ENCODE data around the gene LIM2.

Gene LIM2

GRCh38 chr19:51372649-51373504 is 14.9 kb downstream of the LIM2 start, which contains the start of gene NKG7:
TSS of gene NKG7 (minus strand) at chr19:51372654. CDS start at chr19:51372535, 119 bp downstream.
- no peak for TF ChIP-seq CTCF (IDR thresholded peaks at IDR 0.05; ENCODE audit: poor library complexity, severe bottlenecking)
- no peak within 1 kb of the TSS for H3K27ac ChIP-seq (ENCODE audit: poor library complexity, severe bottlenecking)
- no peaks in the 10 kb centered on the region for H3K9me3 ChIP-seq (ENCODE audit: severe bottlenecking)
- H3K4me3 ChIP-seq (ENCODE audit: severe bottlenecking), result no peak within 1 kb of the TSS
- no peaks in the 10 kb centered on the region for H3K4me1 ChIP-seq (ENCODE audit: insufficient read depth, poor library complexity, severe bottlenecking)
- no peaks in the 10 kb centered on the region for H3K27me3 ChIP-seq (ENCODE audit: insufficient read depth, poor library complexity, severe bottlenecking)
- ATAC-seq (ENCODE audit: low read depth) (no peak), DNase-seq (ENCODE audit: low spot score) (no peak)
- H3K36me3 ChIP-seq (ENCODE audit: low read depth), result no peaks in the 10 kb centered on the region

GRCh38 chr19:51372021-51372648 is 15.6 kb downstream of the LIM2 start:
- no peak for TF ChIP-seq CTCF (IDR thresholded peaks at IDR 0.05; ENCODE audit: poor library complexity, severe bottlenecking)
- Histone ChIP-seq H3K36me3 (ENCODE audit: low read depth) (no peaks in the 10 kb centered on the region), H3K9me3 (ENCODE audit: severe bottlenecking) (no peaks in the 10 kb centered on the region), H3K27ac (ENCODE audit: poor library complexity, severe bottlenecking) (no peak overlapping the region), H3K4me1 (ENCODE audit: insufficient read depth, poor library complexity, severe bottlenecking) (no peaks in the 10 kb centered on the region), H3K4me3 (ENCODE audit: severe bottlenecking) (no peak overlapping the region), H3K27me3 (ENCODE audit: insufficient read depth, poor library complexity, severe bottlenecking) (no peaks in the 10 kb centered on the region)
- ATAC-seq (ENCODE audit: low read depth) (no peak), DNase-seq (ENCODE audit: low spot score) (no peak)

GRCh38 chr19:51371186-51371690 is 16.5 kb downstream of the LIM2 start:
- Histone ChIP-seq H3K27ac (ENCODE audit: poor library complexity, severe bottlenecking) (no peak overlapping the region), H3K36me3 (ENCODE audit: low read depth) (no peaks in the 10 kb centered on the region), H3K4me1 (ENCODE audit: insufficient read depth, poor library complexity, severe bottlenecking) (no peaks in the 10 kb centered on the region), H3K9me3 (ENCODE audit: severe bottlenecking) (no peaks in the 10 kb centered on the region), H3K27me3 (ENCODE audit: insufficient read depth, poor library complexity, severe bottlenecking) (no peaks in the 10 kb centered on the region), H3K4me3 (ENCODE audit: severe bottlenecking) (no peak overlapping the region)
- no peak for TF ChIP-seq CTCF (IDR thresholded peaks at IDR 0.05; ENCODE audit: poor library complexity, severe bottlenecking)
- ATAC-seq (ENCODE audit: low read depth) (no peak), DNase-seq (ENCODE audit: low spot score) (no peak)

- Histone ChIP-seq H3K27ac (ENCODE audit: poor library complexity, severe bottlenecking) (no peak overlapping the region), H3K4me1 (ENCODE audit: insufficient read depth, poor library complexity, severe bottlenecking) (peaks cover under 1% of the 10 kb centered on the region), H3K4me3 (ENCODE audit: severe bottlenecking) (no peak overlapping the region), H3K9me3 (ENCODE audit: severe bottlenecking) (no peaks in the 10 kb centered on the region), H3K27me3 (ENCODE audit: insufficient read depth, poor library complexity, severe bottlenecking) (no peaks in the 10 kb centered on the region), H3K36me3 (ENCODE audit: low read depth) (no peaks in the 10 kb centered on the region)
- DNase-seq (ENCODE audit: low spot score), result no peak
- ATAC-seq (ENCODE audit: low read depth), result no peak
- no peak for TF ChIP-seq CTCF (IDR thresholded peaks at IDR 0.05; ENCODE audit: poor library complexity, severe bottlenecking)
These were observed 17.5 kb downstream of the LIM2 start for GRCh38 chr19:51370230-51370629.

Data from RWPE2 (cell line).